GM12874 (cell line): ENCODE measurements around the gene NTM.

Experiments
- CTCF ChIP-seq: IDR thresholded peaks from 2 replicates; pipeline ENCODE4 v1.5.1; 2011; ENCODE audit warnings: low read depth, mild to moderate bottlenecking, control low read depth, low read length, moderate library complexity; ENCODE audit not compliant: insufficient read depth

NTM gene

GRCh38 chr11:131592734-131593133 lies 222.3 kb downstream of the NTM start:
- no peak for TF ChIP-seq CTCF

- TF ChIP-seq CTCF: no peak
Observed at GRCh38 chr11:131593301-131593700, 222.9 kb downstream of the NTM start.

GRCh38 chr11:131595797-131596196 lies 225.4 kb downstream of the NTM start:
- no peak for TF ChIP-seq CTCF

- no peak for TF ChIP-seq CTCF
Observed at GRCh38 chr11:131597890-131598289, 227.5 kb downstream of the NTM start.

- no peak for TF ChIP-seq CTCF
Observed at GRCh38 chr11:131598305-131598704, 227.9 kb downstream of the NTM start.

- TF ChIP-seq CTCF: no peak
Observed at GRCh38 chr11:131599285-131599684, 228.9 kb downstream of the NTM start.

- TF ChIP-seq CTCF: no peak
Observed at GRCh38 chr11:131600628-131601027, 230.2 kb downstream of the NTM start.

GRCh38 chr11:131601586-131601985 lies 231.2 kb downstream of the NTM start:
- TF ChIP-seq CTCF: no peak
